ENCODE measurements around the gene PTGES2. TPM values are rescaled to one million over a fixed set of nuclear protein-coding genes. Genes with fewer than 3 reads are reported as not detected.

Gene PTGES2
- polyA plus RNA-seq, 1 of the 3 experiments (the other 2 are of a cell fraction), result 141 TPM

DNA sequence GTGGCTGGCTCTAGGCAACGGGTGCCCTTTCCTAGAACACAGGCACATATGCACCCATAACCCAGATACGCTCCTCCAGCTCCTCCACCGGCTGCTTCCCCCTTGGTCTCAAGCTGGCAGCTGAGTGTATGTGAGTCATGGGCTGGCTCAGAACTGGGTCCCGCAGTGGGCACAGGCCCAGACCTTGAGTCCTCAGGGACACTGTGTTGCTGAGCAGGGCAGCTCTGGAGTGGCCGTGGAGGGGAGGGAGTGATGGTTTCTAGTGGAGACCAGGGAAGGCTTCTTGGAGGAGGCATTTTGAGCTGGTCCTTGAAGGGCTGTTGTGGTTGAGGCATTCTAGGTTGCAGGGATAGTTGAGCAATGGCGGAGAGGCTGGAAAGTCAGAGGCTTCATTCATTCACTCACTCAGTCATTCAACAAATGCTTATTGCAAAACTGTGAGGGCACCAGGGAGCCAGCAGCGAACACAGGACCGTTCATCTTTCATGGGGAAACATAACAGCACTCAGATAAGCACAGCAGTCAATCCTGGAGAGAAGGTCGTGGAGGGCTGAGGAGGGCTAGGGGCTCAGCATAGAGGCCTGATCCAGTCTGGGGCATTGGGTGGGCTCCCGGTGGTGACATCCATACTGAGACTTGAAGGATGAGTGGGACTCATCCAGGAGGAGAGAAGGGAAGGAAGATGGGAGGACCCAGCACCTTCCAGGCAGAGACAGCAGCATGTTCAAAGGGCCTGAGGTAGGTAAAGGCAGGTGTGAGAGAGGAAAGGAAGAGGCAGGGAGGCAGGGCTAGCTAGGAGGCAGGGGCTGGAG is 34.9 kb upstream of the PTGES2 start:
- Histone ChIP-seq H3K27me3 (ENCODE audit: insufficient read depth) (no peaks in the 10 kb centered on the region), H3K9me3 (no peaks in the 10 kb centered on the region), H3K79me2 (ENCODE audit: insufficient read depth) (peaks cover 11% of the 10 kb centered on the region), H3F3A (replicated peaks; ENCODE audit: insufficient read depth) (peaks cover 6% of the 10 kb centered on the region), H2AFZ (ENCODE audit: low read depth) (no peak overlapping the region), H4K20me1 (ENCODE audit: insufficient read depth) (no peaks in the 10 kb centered on the region), H3K4me2 (no peak overlapping the region), H3K27ac (ENCODE audit: low read depth in 2 of 2, low read length in 1 of 2) (no peak overlapping the region), H3K9me2 (no peaks in the 10 kb centered on the region), H3K9ac (no peak overlapping the region), H3K4me3 (ENCODE audit: low read depth in 2 of 2, low read length in 1 of 2) (no peak overlapping the region), H3K4me1 (ENCODE audit: control insufficient read depth in 1 of 2, insufficient read depth in 2 of 2, low read depth in 1 of 2, low read length in 1 of 2) (peaks cover 0 to 12% of the 10 kb centered on the region in 2 experiments; a peak in 2 of 4 replicates), H3K36me3 (replicated peaks in 1 of 2; ENCODE audit: control insufficient read depth in 1 of 2, insufficient read depth in 2 of 2, low read length in 1 of 2) (peaks cover 0 to 37% of the 10 kb centered on the region in 2 experiments)
- peak; percentile 5; the same call in 1 of the 2 replicates for TF ChIP-seq FOSL2 (IDR thresholded peaks at IDR 0.05; ENCODE audit: borderline replicate concordance, low read depth)
- no peak for TF ChIP-seq MXI1 (IDR thresholded peaks at IDR 0.05; ENCODE audit: low read depth, low read length)
- TF ChIP-seq, protein P1, sequence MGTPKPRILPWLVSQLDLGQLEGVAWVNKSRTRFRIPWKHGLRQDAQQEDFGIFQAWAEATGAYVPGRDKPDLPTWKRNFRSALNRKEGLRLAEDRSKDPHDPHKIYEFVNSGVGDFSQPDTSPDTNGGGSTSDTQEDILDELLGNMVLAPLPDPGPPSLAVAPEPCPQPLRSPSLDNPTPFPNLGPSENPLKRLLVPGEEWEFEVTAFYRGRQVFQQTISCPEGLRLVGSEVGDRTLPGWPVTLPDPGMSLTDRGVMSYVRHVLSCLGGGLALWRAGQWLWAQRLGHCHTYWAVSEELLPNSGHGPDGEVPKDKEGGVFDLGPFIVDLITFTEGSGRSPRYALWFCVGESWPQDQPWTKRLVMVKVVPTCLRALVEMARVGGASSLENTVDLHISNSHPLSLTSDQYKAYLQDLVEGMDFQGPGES (IDR thresholded peaks at IDR 0.05; ENCODE audit: low read depth, low read length), result no peak
- no peak for TF ChIP-seq JUND (IDR thresholded peaks at IDR 0.05)
- ChIA-PET POLR2A (interaction anchor here (0.5 to 0.6 kb wide), 2 partner anchors 37 to 143 kb away, joined by 3 read pairs; no protein-coding TSS in a partner anchor), CTCF (interaction anchor here (1.0 to 6.2 kb wide), 4 partner anchors 21 to 133 kb away, joined by 3 to 27 read pairs (median 10); partner anchors contain the start of gene CIZ1)
- DNase-seq, result no peak
- WGBS (ENCODE audit: low lambda C conversion rate), result 78% methylated on average over 9 of the region's 10 CpGs

DNA sequence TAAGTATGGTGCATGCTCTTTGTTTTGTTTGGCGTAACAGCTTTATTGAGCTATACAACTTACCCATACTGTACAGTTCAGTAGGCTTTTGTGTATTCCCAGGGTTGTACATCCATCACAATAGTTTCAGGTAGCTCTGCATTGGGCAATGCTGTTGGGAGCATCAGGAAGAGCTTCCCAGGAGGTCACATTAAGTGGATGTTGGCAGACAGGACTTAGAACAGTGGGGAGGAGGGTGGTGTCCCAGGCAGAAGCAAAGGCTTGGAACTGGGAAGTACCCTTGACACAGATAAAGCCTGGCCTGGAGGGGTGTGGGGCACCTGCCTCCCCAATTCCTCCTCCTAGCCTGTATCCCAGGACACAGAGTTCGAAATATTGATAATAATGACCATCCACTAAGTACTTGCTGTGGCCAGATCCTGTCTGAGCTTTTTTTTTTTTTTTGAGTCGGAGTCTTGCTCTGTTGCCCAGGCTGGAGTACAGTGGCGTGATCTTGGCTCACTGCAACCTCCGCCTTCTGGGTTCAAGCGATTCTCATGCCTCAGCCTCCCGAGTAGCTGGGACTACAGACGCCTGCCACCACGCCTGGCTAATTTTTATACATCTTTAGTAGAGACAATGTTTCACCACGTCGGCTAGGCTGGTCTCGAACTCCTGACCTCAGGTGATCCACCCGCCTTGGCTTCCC is 33.8 kb upstream of the PTGES2 start:
- WGBS (ENCODE audit: low lambda C conversion rate), result 96% methylated on average over 13 of the region's 13 CpGs
- ChIA-PET CTCF (interaction anchor here (0.8 to 6.2 kb wide), 6 partner anchors 22 to 134 kb away, joined by 3 to 27 read pairs (median 4); partner anchors contain the start of gene CIZ1), POLR2A (interaction anchor here (1.7 kb wide), 1 partner anchor 30 kb away, joined by 5 read pairs; the partner anchor contains the start of gene CIZ1)
- TF ChIP-seq EZH2phosphoT487 (IDR thresholded peaks at IDR 0.05; ENCODE audit: borderline replicate concordance, low read depth), result no peak
- TF ChIP-seq POLR2AphosphoS5 (IDR thresholded peaks at IDR 0.05; ENCODE audit: low read depth, low read length), result no peak
- no peak for TF ChIP-seq FOXM1 (IDR thresholded peaks at IDR 0.05; ENCODE audit: low read depth)
- no peak for TF ChIP-seq GATA2 (CRISPR knock-in tag; IDR thresholded peaks at IDR 0.05)
- TF ChIP-seq SIN3A (IDR thresholded peaks at IDR 0.05; ENCODE audit: borderline replicate concordance, low read depth, low read length), result no peak
- TF ChIP-seq, protein P2, sequence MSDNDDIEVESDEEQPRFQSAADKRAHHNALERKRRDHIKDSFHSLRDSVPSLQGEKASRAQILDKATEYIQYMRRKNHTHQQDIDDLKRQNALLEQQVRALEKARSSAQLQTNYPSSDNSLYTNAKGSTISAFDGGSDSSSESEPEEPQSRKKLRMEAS (IDR thresholded peaks at IDR 0.05; ENCODE audit: low read depth), result no peak
- no peak for TF ChIP-seq EP300 (IDR thresholded peaks at IDR 0.05; ENCODE audit: borderline replicate concordance in 1 of 2, low read depth in 1 of 2, low read length in 1 of 2)
- TF ChIP-seq FOSL2 (IDR thresholded peaks at IDR 0.05; ENCODE audit: borderline replicate concordance, low read depth), result no peak
- TF ChIP-seq RFX5 (IDR thresholded peaks at IDR 0.05; ENCODE audit: low read length), result no peak
- TF ChIP-seq NRF1 (IDR thresholded peaks at IDR 0.05; ENCODE audit: low read depth, low read length), result no peak
- Histone ChIP-seq H3K27me3 (ENCODE audit: insufficient read depth) (no peaks in the 10 kb centered on the region), H3K9me3 (no peaks in the 10 kb centered on the region), H3K4me1 (ENCODE audit: control insufficient read depth in 1 of 2, insufficient read depth in 2 of 2, low read depth in 1 of 2, low read length in 1 of 2) (peaks cover 0 to 12% of the 10 kb centered on the region in 2 experiments; a peak in 2 of 4 replicates), H3F3A (replicated peaks; ENCODE audit: insufficient read depth) (peaks cover 6% of the 10 kb centered on the region), H3K9ac (no peak overlapping the region), H3K36me3 (replicated peaks in 1 of 2; ENCODE audit: control insufficient read depth in 1 of 2, insufficient read depth in 2 of 2, low read length in 1 of 2) (peaks cover 0 to 26% of the 10 kb centered on the region in 2 experiments), H4K20me1 (ENCODE audit: insufficient read depth) (no peaks in the 10 kb centered on the region), H3K27ac (ENCODE audit: low read depth in 2 of 2, low read length in 1 of 2) (no peak overlapping the region), H2AFZ (ENCODE audit: low read depth) (no peak overlapping the region), H3K4me3 (ENCODE audit: low read depth in 2 of 2, low read length in 1 of 2) (peak overlapping the region; percentile 73 to 93; a peak in 3 of 4 replicates), H3K9me2 (no peaks in the 10 kb centered on the region), H3K4me2 (peak overlapping the region; percentile 97), H3K79me2 (ENCODE audit: insufficient read depth) (peaks cover 11% of the 10 kb centered on the region)
- DNase-seq, result no peak
